GM15510 (cell line): Measurements from ENCODE around the gene CTNNBL1.

ENCODE experiments used
- POLR2A ChIP-seq: IDR thresholded peaks from 3 replicates; pipeline ENCODE4 v1.6.1; 2011; ENCODE audit warnings: borderline replicate concordance; ENCODE audit not compliant: insufficient read length; ENCODE audit errors: extremely low read depth

The CTNNBL1 gene

DNA sequence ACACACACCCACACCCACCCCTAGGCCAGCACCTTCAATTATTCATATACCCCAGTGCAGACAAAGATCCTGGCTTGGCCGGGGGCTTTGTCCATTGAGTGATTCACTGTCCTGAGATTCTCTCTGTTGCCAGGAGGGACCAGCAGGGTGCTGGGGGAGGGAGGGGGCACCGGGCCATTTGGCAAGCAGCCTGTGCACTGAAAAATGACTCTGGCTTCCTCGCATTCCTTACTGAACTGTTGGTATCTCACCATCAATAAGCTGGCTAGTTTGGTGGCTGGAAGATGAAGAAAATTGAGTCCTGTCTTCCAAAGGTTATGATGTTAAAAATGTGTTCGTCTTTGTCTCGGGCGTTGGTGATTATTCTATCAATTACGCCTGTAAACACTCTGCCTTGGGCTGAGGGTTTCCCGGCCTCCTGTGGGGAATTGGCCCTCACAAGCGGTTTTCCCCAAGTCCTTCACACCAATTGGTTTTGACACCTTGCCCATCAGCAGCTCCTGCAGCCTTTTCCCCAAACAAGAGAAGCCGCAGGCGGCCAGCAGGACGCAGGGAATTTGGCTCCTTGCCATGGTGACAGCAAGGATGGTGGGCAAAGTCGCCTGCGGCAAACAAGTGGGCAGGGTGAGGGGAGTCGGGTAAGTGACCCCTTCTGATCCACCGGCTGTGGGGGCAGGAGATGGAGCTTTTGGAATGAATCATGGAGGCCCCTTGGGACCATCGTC, 214.0 kb downstream of the CTNNBL1 start:
- no peak for TF ChIP-seq POLR2A

- TF ChIP-seq POLR2A: no peak
These were observed 217.4 kb downstream of the CTNNBL1 start for GRCh38 chr20:37911261-37911660.

DNA sequence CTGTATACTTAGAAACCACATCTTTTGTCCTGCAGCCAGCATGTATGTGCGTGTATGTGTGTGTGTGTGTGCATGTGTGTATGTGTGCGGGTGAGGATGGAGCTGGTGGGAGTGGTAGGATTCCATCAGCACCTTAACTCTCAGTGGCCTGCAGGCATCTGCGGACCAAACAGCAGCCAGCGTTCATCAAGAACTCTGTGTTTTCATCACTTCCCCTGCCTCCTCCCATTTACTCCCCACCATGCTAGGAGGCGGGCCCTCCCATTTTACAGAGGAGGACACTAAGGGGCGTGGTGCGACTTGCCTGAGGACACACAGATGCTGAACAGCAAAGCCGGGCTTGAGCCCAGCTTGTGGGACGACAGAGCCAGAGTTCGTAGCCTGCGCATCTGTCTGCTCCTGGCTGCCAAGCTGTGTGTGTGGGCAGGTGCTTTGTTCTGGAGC, 218.0 kb downstream of the CTNNBL1 start:
- TF ChIP-seq POLR2A: no peak

DNA sequence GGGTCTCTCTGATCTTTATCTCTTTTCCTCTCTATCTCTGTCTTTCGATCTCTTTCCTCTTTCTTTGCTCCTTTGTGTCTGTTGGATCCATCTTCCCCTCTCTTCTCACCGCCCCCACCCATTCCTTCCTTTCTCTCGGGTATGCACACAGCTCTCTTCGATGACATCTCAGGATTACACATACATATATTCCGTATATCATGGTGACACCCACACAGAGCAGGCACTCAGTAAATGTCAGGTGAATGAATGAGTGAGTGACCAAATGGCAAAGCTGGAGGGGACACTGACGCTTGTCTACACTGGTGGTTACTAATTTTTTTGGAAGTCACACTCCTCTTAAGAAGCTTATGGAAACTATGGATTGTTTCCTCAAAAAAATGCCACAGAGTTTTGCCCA, 219.0 kb downstream of the CTNNBL1 start:
- TF ChIP-seq POLR2A: no peak

DNA sequence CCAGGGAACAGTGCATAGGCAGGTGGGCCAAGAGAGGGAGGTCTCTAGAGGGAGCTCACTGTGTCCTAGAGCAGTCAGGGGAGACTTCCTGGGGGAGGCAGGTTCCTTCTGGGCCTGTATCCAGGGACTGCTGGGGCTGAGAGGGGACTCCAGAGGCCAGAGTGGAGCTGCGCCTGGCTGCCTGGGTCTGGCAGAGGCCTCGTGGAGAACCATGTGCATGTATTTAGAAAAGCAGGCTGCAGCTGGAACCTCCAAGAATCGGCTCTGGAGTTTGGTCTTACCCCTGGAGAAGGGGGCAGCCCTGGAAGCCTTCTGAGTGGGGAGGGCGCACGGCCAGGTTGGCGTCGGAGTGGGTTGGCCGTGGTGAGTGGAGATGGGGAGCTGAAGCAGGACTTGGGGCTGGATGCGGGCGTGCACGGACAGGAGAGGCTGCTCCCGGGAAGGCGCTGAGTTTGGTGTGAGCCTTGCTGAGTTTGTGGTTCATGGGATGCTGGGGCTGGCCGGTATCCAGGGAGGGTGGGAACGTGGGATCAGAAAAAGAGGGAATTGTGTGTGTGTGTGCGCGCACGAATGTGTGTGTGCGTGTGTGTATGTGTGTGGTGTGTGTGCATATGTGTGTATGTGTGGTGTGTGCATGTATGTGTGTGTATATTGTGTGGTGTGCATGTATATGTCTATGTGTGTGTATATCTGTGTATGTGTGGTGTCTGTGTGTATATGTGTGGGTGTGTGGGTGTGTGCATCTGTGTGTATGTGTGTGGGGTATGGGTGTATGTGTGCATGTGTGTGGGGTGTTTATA, 219.9 kb downstream of the CTNNBL1 start:
- TF ChIP-seq POLR2A: no peak

- no peak for TF ChIP-seq POLR2A
These were observed 220.5 kb downstream of the CTNNBL1 start for GRCh38 chr20:37914367-37914671.

DNA sequence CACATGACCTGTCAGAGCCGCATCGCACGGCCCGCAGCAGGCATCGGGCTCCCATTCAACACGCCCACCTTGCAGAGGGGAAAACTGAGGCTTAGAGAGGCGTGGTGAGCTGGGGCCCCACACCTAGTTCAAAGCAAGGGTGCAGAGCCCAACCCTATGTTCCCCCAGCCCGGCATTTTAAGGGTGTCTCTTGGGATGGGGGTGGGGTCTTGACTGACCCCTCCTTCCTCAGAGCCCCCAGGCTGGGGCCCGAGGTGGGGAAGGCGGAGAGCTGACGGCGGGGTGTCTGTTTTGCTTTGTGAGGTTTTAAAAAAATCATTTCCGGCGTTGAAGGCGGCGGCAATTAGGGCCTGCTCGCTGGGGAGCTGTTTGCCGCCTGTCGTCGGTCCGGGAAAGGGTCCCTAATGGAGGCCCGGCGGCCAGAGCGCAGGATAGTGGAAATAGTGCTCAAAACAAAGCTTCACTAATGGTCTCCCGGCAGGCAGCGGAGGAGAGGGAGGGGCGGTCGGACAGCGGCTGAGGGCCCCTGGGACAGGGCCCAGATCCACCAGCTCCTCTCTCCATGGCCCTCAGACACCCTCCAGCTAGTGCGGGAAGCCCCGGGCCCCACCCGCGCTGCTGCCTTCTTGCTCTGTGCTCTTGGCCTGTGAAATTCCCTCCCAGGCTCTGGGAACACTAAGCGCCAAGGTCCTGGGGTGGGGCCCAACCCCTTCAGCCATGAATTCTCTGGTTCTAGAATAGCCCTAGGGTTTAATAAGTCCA, 221.0 kb downstream of the CTNNBL1 start:
- TF ChIP-seq POLR2A: no peak

DNA sequence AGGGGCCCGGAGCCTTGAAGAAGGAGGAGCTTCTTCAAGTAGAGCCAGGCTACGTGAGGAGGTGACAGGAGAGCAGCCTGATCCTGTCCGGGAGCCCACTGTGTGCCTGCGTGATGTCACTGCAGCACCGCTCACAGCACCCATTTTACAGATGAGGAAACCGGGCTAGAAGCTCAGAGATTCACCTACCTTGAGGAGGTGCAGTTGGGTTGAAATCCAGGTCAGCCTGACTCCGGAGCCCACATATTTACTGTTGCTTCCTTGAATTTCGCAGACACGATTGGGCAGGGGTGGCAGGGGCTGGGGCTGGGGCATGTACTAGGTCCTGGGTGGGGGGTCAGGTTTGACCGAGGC, 221.6 kb downstream of the CTNNBL1 start:
- no peak for TF ChIP-seq POLR2A

GRCh38 chr20:37915800-37916570, 222.2 kb downstream of the CTNNBL1 start:
- TF ChIP-seq POLR2A: no peak

- TF ChIP-seq POLR2A: no peak
These were observed 223.6 kb downstream of the CTNNBL1 start for GRCh38 chr20:37917461-37917860.

GRCh38 chr20:37918035-37918434, 224.2 kb downstream of the CTNNBL1 start:
- TF ChIP-seq POLR2A: no peak

DNA sequence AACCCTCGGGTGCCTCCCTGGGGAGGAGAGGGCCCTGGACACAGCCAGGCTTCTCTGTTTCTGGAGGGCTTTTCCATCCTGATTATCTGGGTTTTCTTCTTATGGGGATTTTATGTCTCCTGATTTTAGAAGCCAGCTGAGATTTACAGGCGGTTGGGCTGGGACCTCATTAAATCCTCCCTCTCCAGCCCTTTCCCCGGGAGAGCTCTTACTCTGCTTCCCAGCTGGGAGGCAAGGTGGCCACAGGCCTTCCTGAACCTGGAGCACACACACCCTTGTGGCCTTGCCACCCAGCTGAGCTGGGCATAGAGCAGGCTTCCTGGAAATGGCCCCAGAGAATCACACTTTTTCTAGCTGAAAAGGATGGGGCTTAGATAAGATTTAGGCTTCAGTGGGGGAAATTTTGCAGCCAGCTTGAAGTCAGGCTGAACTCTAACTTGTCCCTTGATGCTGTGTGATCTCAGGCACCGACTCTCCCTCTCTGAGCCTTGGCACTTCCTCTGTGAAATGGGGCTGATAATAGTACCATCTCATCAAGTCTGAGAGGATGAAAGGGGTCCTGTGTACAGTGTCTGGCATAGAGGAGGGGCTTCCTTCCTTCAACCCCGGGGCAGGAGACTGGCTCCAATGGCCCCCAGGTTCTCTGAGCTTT, 225.7 kb downstream of the CTNNBL1 start:
- TF ChIP-seq POLR2A: no peak

DNA sequence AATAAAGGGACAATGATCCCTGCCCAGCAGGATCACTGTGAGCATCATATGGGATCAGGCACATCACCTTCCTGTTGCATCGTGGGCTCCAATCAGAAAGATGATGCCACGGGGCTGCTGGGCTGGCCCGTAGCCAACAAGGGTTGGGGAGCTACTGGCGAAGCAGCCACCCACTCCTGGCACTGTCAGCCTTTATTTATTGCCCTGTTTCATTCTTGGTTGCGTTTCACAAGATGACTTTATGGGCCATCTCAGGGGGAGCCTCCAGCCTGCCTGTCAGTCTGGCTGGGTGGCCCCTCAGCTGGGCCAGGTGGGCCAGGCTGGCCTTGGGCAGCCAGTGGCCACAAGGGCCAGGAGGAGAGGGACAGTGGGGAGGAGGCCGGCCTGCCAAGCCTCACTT, 226.4 kb downstream of the CTNNBL1 start:
- no peak for TF ChIP-seq POLR2A

GRCh38 chr20:37920679-37921322, 227.0 kb downstream of the CTNNBL1 start:
- TF ChIP-seq POLR2A: no peak

DNA sequence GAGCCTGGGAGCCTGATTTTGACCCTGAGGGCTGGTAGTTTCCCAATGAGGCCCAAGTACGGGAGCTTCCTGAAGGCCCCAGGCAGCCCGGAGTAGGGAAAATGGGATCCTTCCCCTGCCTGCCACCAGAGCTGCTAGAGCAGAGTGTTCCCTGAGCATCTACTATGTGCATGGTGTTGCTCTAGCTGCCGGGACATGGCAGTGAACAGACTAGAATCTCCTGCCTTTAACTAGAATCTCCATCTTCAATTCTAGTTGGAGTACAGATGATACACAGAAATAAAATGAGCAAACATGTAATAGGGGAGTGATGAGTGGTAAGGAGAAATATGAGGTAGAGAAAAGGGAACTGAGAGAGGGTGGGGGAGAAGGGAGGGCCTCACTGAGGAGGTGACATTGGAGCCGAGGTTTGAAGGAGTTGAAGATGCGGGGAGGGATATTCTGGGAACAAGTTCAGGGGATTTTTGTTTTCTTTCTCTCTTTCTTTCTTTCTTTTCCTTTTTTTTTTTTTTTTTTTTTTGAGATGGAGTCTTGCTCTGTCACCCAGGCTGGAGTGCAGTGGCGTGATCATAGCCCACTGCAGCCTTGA, 227.6 kb downstream of the CTNNBL1 start:
- TF ChIP-seq POLR2A: no peak
